Measurements from ENCODE around the gene SNTA1. TPM values are rescaled to one million over a fixed set of nuclear protein-coding genes. Genes with fewer than 3 reads are reported as not detected.

The SNTA1 gene
- total and polyA plus RNA-seq, 2 of the 8 experiments (the other 6 are each of a cell fraction or from before 2014, with no cell fraction given): 4.5 to 8.0 TPM

DNA sequence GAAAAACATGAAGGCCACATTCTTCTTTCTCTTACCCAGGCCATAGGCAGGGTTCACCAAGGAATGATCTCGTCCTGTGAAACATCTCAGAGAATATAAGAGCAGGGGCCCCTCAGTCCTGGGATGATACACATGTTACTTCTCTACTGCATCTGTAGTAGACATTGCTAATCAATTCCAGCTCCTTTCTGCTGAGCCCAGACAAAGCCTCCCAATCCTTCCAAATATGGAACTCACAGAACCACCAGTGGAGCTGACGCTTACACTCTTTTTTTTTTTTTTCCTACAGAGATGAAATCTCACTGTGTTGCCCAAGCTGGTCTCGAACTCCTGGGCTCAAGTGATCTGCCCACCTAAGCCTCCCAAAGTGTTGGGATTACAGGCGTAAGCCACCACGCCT is 9.1 kb downstream of the SNTA1 start:
- H3K23ac ChIP-seq (ENCODE audit: insufficient read length): no peak overlapping the region
- no peak overlapping the region for H2BK120ac ChIP-seq (replicated peaks; ENCODE audit: low read depth, low read length)
- no peak overlapping the region for H2BK5ac ChIP-seq (ENCODE audit: low read depth, low read length)
- H3K4me3 ChIP-seq (ENCODE audit: extremely low read depth in 1 of 4, insufficient read depth in 2 of 4, low read depth in 3 of 4, low read length in 4 of 4): no peak overlapping the region
- H2AFZ ChIP-seq (ENCODE audit: low read length): no peak overlapping the region
- H2BK20ac ChIP-seq (ENCODE audit: low read length): no peak overlapping the region
- WGBS, 2 experiments (ENCODE audit: extremely low coverage in 1 of 2, insufficient coverage in 1 of 2, insufficient read length in 1 of 2, insufficient replicate concordance in 2 of 2, low coverage in 1 of 2, low lambda C conversion rate in 2 of 2, missing lambda C conversion rate in 1 of 2): 91% methylated on average over 5 of the region's 5 CpGs; no CpG with 5 or more reads in 1 of the 2 experiments
- H4K8ac ChIP-seq (ENCODE audit: extremely low read depth, insufficient read depth, low read length): no peak overlapping the region
- H3K79me2 ChIP-seq (ENCODE audit: control insufficient read depth in 1 of 2, insufficient read depth in 2 of 2, low read length in 2 of 2): no peaks in the 10 kb centered on the region
- no peaks in the 10 kb centered on the region for H3K79me1 ChIP-seq (ENCODE audit: low read depth, low read length)
- no peak overlapping the region for H3K56ac ChIP-seq (replicated peaks; ENCODE audit: insufficient read length, low read depth, low read length)
- H3K14ac ChIP-seq (ENCODE audit: insufficient read length): no peak overlapping the region
- no peak overlapping the region for H4K5ac ChIP-seq (ENCODE audit: insufficient read length, low read depth, low read length)
- H2BK12ac ChIP-seq (ENCODE audit: low read depth, low read length): no peak overlapping the region
- no peaks in the 10 kb centered on the region for H3K4me1 ChIP-seq (replicated peaks in 1 of 4; ENCODE audit: control insufficient read depth in 3 of 4, insufficient read depth in 4 of 4, low read length in 3 of 4)
- H3K4me2 ChIP-seq (ENCODE audit: insufficient read depth in 1 of 2, low read depth in 2 of 2, low read length in 2 of 2): no peak overlapping the region
- H3K27me3 ChIP-seq (replicated peaks in 1 of 4; ENCODE audit: control insufficient read depth in 3 of 4, extremely low read depth in 1 of 4, insufficient read depth in 3 of 4, low read length in 3 of 4): no peaks in the 10 kb centered on the region
- H3K36me3 ChIP-seq (ENCODE audit: control insufficient read depth in 2 of 4, insufficient read depth in 4 of 4, low read length in 3 of 4): no peaks in the 10 kb centered on the region
- FAIRE-seq (no peak), DNase-seq (ENCODE audit: low read depth in 1 of 2, low spot score in 2 of 2) (no peak)
- no peaks in the 10 kb centered on the region for H3K23me2 ChIP-seq (ENCODE audit: low read depth, low read length)
- H3K9ac ChIP-seq (replicated peaks in 1 of 4; ENCODE audit: extremely low read depth in 1 of 4, low read depth in 3 of 4, low read length in 3 of 4): no peak overlapping the region
- POLR2A ChIA-PET (ENCODE audit: partially characterized antibody): interaction anchor here (1.0 kb wide), 1 partner anchor 9 kb away, joined by 3 read pairs; the partner anchor contains the start of gene SNTA1
- H2AK5ac ChIP-seq (ENCODE audit: low read depth, low read length): no peak overlapping the region
- H3K27ac ChIP-seq (ENCODE audit: low read depth, low read length): no peak overlapping the region
- H4K91ac ChIP-seq (replicated peaks; ENCODE audit: insufficient read length, low read length): no peak overlapping the region
- no peaks in the 10 kb centered on the region for H4K20me1 ChIP-seq (replicated peaks in 1 of 2; ENCODE audit: control insufficient read depth in 1 of 2, insufficient read depth in 2 of 2, low read length in 2 of 2)
- no peak overlapping the region for H3K18ac ChIP-seq (ENCODE audit: extremely low read depth, low read length)
- H2BK15ac ChIP-seq (ENCODE audit: low read length): no peak overlapping the region
- no peak overlapping the region for H3K4ac ChIP-seq (replicated peaks; ENCODE audit: insufficient read length, low read depth, low read length)
- CTCF ChIA-PET (ENCODE audit: partially characterized antibody): interaction anchor here (0.5 to 1.6 kb wide), 4 partner anchors 20 to 234 kb away, joined by 3 to 4 read pairs (median 3); no protein-coding TSS in a partner anchor
- no peaks in the 10 kb centered on the region for H3K9me3 ChIP-seq (ENCODE audit: insufficient read depth in 2 of 2, low read depth in 1 of 2, low read length in 1 of 2)
- TF ChIP-seq, protein P1, sequence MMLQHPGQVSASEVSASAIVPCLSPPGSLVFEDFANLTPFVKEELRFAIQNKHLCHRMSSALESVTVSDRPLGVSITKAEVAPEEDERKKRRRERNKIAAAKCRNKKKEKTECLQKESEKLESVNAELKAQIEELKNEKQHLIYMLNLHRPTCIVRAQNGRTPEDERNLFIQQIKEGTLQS (IDR thresholded peaks at IDR 0.05; ENCODE audit: insufficient read depth, low read depth, low read length): no peak
- TF ChIP-seq EZH2 (IDR thresholded peaks at IDR 0.05; ENCODE audit: low read depth, low read length, severe bottlenecking) (no peak), EP300 (IDR thresholded peaks at IDR 0.05; ENCODE audit: borderline replicate concordance in 1 of 2, low read depth in 2 of 2, low read length in 2 of 2) (no peak), SP4 (IDR thresholded peaks at IDR 0.05; ENCODE audit: low read length) (no peak), POLR2A (IDR thresholded peaks at IDR 0.05; ENCODE audit: control extremely low read depth in 1 of 2, low read depth in 2 of 2, low read length in 2 of 2) (no peak), BCL11A (IDR thresholded peaks at IDR 0.05; ENCODE audit: low read depth in 2 of 2, low read length in 2 of 2) (no peak), MAX (IDR thresholded peaks at IDR 0.05) (no peak), POLR2AphosphoS5 (IDR thresholded peaks at IDR 0.05; ENCODE audit: low read depth, low read length) (no peak), BRCA1 (IDR thresholded peaks at IDR 0.05; ENCODE audit: low read depth, low read length) (no peak), TCF12 (IDR thresholded peaks at IDR 0.05; ENCODE audit: low read depth, low read length) (no peak), SUZ12 (IDR thresholded peaks at IDR 0.05; ENCODE audit: low read length) (no peak), SIN3A (conservative IDR thresholded peaks at IDR 0.05 in 1 of 2, IDR thresholded peaks at IDR 0.05 in 1 of 2; ENCODE audit: low read depth in 1 of 2, low read length in 2 of 2) (no peak), HDAC6 (IDR thresholded peaks at IDR 0.05; ENCODE audit: low read depth, low read length) (no peak), GTF2F1 (IDR thresholded peaks at IDR 0.05; ENCODE audit: borderline replicate concordance, low read depth, low read length) (no peak)

Measured in H1 (cell line).